Fibroblast of pulmonary artery (primary cell): Measurements from ENCODE around the gene GP9.
A peak's percentile ranks its signal among the peaks of the same experiment; 100 is the strongest.

ENCODE experiments used
- DNase-seq: peaks from one replicate; pipeline ENCODE4 v3.0.0-alpha.2; 2010; ENCODE audit warnings: low read depth
- H3K4me3 ChIP-seq: replicated peaks from 2 replicates; pipeline ENCODE4 v1.5.1; 2011; ENCODE audit warnings: low read depth, mild to moderate bottlenecking, control low read depth, low read length, moderate library complexity
- TF ChIP-seq, protein P1 (sequence below): IDR thresholded peaks from 2 replicates; pipeline ENCODE4 v1.5.1; 2011; ENCODE audit warnings: mild to moderate bottlenecking, control low read depth, low read length, inconsistent platforms; ENCODE audit errors: missing control alignments

GP9 gene

DNA sequence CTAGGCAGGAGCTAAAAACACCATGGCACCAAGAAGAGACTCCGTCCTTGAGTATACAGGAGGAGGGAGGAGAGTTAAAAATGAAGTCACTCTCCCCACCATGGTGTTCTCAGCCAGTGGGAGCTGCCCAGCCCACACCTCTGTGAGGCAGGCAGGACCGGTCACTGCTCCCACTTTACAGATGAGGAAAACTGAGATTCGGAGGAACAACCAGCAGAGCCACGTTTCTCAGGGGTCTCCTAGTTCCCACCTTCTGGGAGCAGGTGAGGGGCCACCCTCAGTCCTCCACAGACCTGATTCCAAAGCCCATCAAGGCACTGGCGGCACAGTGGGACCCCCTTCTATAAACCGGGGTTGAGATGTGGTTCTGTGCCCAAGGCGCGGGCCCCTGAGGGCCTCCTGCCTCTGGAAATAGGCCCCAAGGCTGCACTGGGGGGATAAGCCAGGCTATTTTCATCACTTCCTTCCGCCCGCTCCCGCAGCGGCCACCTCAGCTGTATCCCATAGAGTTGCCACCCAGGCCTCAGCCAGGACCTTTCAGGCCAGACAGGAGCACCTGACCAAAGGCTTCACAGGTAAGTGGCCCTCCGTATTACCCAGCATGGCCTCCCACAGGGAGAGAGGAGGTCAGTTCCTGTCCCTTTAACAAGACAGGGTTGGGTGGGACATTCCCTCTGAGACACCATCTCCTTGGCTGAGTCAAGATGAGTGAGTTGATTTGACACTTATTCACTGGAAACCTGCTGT, at the start of gene GP9:
Gene GP9 (plus strand): TSS at position 504 of the 747 bp plus-strand sequence. CDS start 961 bp downstream, outside the sequence.
- H3K4me3 ChIP-seq: no peak within 1 kb of the TSS
- TF ChIP-seq, protein P1, sequence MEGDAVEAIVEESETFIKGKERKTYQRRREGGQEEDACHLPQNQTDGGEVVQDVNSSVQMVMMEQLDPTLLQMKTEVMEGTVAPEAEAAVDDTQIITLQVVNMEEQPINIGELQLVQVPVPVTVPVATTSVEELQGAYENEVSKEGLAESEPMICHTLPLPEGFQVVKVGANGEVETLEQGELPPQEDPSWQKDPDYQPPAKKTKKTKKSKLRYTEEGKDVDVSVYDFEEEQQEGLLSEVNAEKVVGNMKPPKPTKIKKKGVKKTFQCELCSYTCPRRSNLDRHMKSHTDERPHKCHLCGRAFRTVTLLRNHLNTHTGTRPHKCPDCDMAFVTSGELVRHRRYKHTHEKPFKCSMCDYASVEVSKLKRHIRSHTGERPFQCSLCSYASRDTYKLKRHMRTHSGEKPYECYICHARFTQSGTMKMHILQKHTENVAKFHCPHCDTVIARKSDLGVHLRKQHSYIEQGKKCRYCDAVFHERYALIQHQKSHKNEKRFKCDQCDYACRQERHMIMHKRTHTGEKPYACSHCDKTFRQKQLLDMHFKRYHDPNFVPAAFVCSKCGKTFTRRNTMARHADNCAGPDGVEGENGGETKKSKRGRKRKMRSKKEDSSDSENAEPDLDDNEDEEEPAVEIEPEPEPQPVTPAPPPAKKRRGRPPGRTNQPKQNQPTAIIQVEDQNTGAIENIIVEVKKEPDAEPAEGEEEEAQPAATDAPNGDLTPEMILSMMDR: no peak
- no peak for DNase-seq

DNA sequence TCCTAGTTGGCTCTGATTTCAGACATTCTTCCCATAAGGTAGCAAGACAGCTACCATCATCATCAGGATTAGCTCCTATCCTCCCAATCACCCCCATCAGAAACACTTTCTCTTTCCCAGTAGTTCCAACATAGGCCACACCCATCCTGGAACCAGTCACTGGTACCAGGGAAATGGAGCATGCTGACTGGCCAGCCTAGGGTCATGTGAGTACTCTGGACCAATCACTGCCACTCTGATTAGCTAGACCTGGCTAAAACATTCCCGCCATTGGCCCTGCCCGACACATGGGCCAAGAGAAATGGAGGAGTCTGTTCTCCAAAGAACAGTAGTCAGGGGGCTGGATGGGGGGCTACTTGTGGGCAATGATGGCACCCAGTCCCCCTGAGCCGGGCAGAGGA, 47.1 kb upstream of the GP9 start:
- no peak overlapping the region for H3K4me3 ChIP-seq
- TF ChIP-seq, protein P1: no peak
- DNase-seq: no peak

- no peak for DNase-seq
- H3K4me3 ChIP-seq: no peak overlapping the region
- TF ChIP-seq, protein P1: no peak
Observed at GRCh38 chr3:129014148-129014547, 46.4 kb upstream of the GP9 start.

DNA sequence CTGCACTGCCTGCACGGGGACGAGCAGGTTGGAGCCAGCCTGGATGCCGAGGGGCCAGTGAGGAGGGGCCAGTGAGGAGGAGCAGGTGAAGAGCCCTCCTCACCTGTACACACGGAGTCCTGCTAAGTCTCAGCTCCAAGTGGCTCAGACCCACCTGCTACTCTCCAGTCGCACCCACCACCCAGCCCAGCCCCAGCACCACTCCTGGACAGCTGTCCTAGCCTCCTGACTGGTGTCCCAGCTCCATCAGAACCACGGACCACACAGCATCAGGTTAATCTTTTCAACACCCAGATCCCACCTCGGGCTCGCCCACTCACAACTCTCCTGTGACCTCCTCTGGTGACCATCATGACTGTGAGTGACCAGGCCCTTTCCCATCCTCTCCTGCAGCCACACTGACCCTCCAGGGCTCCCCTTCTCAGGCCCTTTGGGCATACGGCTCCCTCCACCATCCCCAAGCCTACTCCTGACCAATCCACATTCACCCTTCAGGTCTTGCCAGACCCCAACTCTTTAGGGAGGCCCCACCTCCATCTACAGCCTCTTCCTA, 45.7 kb upstream of the GP9 start:
- no peak overlapping the region for H3K4me3 ChIP-seq
- no peak for DNase-seq

GRCh38 chr3:129015388-129016105, 45.0 kb upstream of the GP9 start:
- H3K4me3 ChIP-seq: no peak overlapping the region
- DNase-seq: peak; percentile 20
- TF ChIP-seq, protein P1: no peak

More for the DNA sequence above, 45.7 kb upstream of the GP9 start:
- TF ChIP-seq, protein P1: no peak

DNA sequence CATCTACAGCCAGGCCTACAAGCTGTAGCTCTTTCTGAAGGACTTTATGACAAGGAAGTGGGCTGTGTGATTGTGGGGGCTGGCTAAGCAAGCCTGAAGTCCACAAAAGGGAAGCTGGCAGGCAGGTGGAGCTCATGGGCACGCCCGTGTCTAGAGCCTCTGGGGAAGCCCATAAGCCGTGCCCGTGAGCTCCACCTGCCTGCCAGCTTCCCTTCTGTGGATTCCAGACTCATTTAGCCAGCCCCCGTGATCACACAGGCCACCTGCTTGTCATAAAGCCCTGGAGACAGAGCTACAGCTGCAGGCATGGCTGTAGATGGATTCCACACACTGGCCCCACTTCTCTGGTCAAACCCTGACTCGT, 44.2 kb upstream of the GP9 start:
- no peak for DNase-seq
- no peak overlapping the region for H3K4me3 ChIP-seq
- TF ChIP-seq, protein P1: no peak
